WERI-Rb-1 (cell line): ENCODE measurements around the gene ABCC5.

ENCODE experiments used
- DNase-seq: peaks from one replicate; pipeline ENCODE4 v3.0.0-alpha.2; 2020
- H3K27ac ChIP-seq: fragments of 250-450 bp; sonication (Bioruptor Pico); 2 replicates; pipeline ENCODE4 v1.5.1; 2020; ENCODE audit warnings: mild to moderate bottlenecking, moderate library complexity
- H3K27me3 ChIP-seq: fragments of 250-450 bp; sonication (Bioruptor Pico); 2 replicates; pipeline ENCODE4 v1.5.1; 2021; ENCODE audit warnings: mild to moderate bottlenecking, low read depth, moderate library complexity; ENCODE audit not compliant: insufficient read depth, severe bottlenecking
- H3K36me3 ChIP-seq: fragments of 250-450 bp; sonication (Bioruptor Pico); 2 replicates; pipeline ENCODE4 v1.5.1; 2020; ENCODE audit warnings: mild to moderate bottlenecking, moderate library complexity
- H3K4me3 ChIP-seq: 2 replicates; pipeline ENCODE4 v1.5.1; 2011; ENCODE audit warnings: low read depth, mild to moderate bottlenecking, control low read depth, low read length
- H3K9me3 ChIP-seq: fragments of 250-450 bp; sonication (Bioruptor Pico); 2 replicates; pipeline ENCODE4 v1.5.1; 2021; ENCODE audit warnings: mild to moderate bottlenecking, moderate library complexity; ENCODE audit not compliant: severe bottlenecking
- CTCF ChIP-seq: IDR thresholded peaks from 2 replicates; pipeline ENCODE4 v1.5.1; 2011; ENCODE audit warnings: low read depth, mild to moderate bottlenecking, control low read depth, inconsistent platforms, low read length

ABCC5 gene

GRCh38 chr3:183968666-183969245, 48.9 kb downstream of the ABCC5 start:
- Histone ChIP-seq H3K4me3 (no peak overlapping the region), H3K9me3 (no peaks in the 10 kb centered on the region), H3K27me3 (no peaks in the 10 kb centered on the region), H3K36me3 (peaks cover 6% of the 10 kb centered on the region; the same call in 1 of the 2 replicates), H3K27ac (no peak overlapping the region)
- DNase-seq, result peak; percentile 20
- no peak for TF ChIP-seq CTCF

GRCh38 chr3:183967693-183968092, 50.0 kb downstream of the ABCC5 start:
- Histone ChIP-seq H3K9me3 (no peaks in the 10 kb centered on the region), H3K27ac (no peak overlapping the region), H3K27me3 (no peaks in the 10 kb centered on the region), H3K36me3 (peaks cover 6% of the 10 kb centered on the region; the same call in 1 of the 2 replicates), H3K4me3 (no peak overlapping the region)
- TF ChIP-seq CTCF, result no peak
- DNase-seq, result no peak

GRCh38 chr3:183966361-183966791, 51.3 kb downstream of the ABCC5 start:
- no peak for TF ChIP-seq CTCF
- Histone ChIP-seq H3K27me3 (no peaks in the 10 kb centered on the region), H3K4me3 (no peak overlapping the region)

GRCh38 chr3:183962807-183963206, 54.9 kb downstream of the ABCC5 start:
- no peak for TF ChIP-seq CTCF
- no peaks in the 10 kb centered on the region for H3K27me3 ChIP-seq
- no peaks in the 10 kb centered on the region; the same call in 1 of the 2 replicates for H3K36me3 ChIP-seq
- no peak overlapping the region for H3K27ac ChIP-seq
- no peak for DNase-seq
- H3K9me3 ChIP-seq, result no peaks in the 10 kb centered on the region
- H3K4me3 ChIP-seq, result no peak overlapping the region

More at GRCh38 chr3:183966361-183966791, 51.3 kb downstream of the ABCC5 start:
- DNase-seq, result no peak
- Histone ChIP-seq H3K9me3 (no peaks in the 10 kb centered on the region), H3K27ac (no peak overlapping the region), H3K36me3 (peaks cover 2% of the 10 kb centered on the region; the same call in 1 of the 2 replicates)

GRCh38 chr3:183959214-183959613, 58.5 kb downstream of the ABCC5 start:
- Histone ChIP-seq H3K9me3 (no peaks in the 10 kb centered on the region), H3K4me3 (no peak overlapping the region), H3K27ac (no peak overlapping the region), H3K36me3 (no peaks in the 10 kb centered on the region; the same call in 1 of the 2 replicates), H3K27me3 (no peaks in the 10 kb centered on the region)
- TF ChIP-seq CTCF, result no peak
- no peak for DNase-seq

GRCh38 chr3:183958775-183959174, 58.9 kb downstream of the ABCC5 start:
- TF ChIP-seq CTCF, result no peak
- DNase-seq, result no peak
- no peak overlapping the region for H3K27ac ChIP-seq
- no peaks in the 10 kb centered on the region for H3K36me3 ChIP-seq
- no peak overlapping the region for H3K4me3 ChIP-seq
- no peaks in the 10 kb centered on the region for H3K27me3 ChIP-seq
- no peaks in the 10 kb centered on the region for H3K9me3 ChIP-seq
